ENCODE measurements around the gene ZNF862. TPM values are rescaled to one million over a fixed set of nuclear protein-coding genes. Genes with fewer than 3 reads are reported as not detected.
A peak's percentile ranks its signal among the peaks of the same experiment; 100 is the strongest.

Gene ZNF862
- total and polyA plus RNA-seq, 2 of the 13 experiments (the other 11 are each of a cell fraction or from before 2014, with no cell fraction given) = 0.89 to 2.0 TPM

DNA sequence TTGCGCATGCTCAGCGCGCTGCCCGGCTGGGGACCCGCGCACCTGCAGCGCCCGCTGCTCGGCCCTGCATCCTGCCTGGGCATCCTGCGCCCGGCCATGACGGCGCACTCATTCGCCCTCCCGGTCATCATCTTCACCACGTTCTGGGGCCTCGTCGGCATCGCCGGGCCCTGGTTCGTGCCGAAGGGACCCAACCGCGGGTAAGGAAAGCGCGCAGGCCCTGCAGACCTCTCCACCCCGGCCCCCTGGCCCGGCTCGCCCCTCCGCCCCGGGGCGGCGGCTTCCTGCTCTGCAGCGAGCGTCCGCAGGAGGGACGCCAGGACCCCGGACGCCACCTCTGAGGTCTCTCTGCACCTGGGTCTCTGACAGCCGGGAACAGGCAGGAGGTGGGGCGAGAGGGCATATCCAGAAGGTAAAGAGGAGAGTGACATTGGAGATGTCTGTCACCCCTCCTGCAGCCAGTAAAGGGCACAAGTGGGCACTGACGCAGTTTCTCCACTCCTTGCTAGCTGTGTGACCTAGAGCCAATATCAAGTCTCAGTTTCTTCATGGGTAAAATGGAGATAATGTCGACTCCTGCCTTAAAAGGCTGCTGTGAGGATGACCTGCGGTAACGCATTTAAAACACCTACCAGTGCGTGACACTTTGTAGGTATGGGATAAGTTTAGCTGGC, 35.9 kb downstream of the ZNF862 start (continued):
- TF ChIP-seq, protein P1, sequence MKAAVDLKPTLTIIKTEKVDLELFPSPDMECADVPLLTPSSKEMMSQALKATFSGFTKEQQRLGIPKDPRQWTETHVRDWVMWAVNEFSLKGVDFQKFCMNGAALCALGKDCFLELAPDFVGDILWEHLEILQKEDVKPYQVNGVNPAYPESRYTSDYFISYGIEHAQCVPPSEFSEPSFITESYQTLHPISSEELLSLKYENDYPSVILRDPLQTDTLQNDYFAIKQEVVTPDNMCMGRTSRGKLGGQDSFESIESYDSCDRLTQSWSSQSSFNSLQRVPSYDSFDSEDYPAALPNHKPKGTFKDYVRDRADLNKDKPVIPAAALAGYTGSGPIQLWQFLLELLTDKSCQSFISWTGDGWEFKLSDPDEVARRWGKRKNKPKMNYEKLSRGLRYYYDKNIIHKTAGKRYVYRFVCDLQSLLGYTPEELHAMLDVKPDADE (CRISPR knock-in tag; IDR thresholded peaks at IDR 0.05) = 0 out of 2 replicates have a peak, but pooled peaks have one; percentile 60
- TF ChIP-seq ZNF781 (CRISPR knock-in tag; IDR thresholded peaks at IDR 0.05; ENCODE audit: borderline replicate concordance, not compliant biosample characterization) (no peak), REPIN1 (CRISPR knock-in tag; IDR thresholded peaks at IDR 0.05; ENCODE audit: borderline replicate concordance, low read depth) (no peak), ISX (CRISPR knock-in tag; conservative IDR thresholded peaks at IDR 0.05) (0 out of 2 replicates have a peak, but pooled peaks have one; percentile 39), ZBTB26 (CRISPR knock-in tag; IDR thresholded peaks at IDR 0.05; ENCODE audit: borderline replicate concordance) (0 out of 2 replicates have a peak, but pooled peaks have one; percentile 17), FOXA1 (IDR thresholded peaks at IDR 0.05) (no peak), FOXA1 (CRISPR knock-in tag; IDR thresholded peaks at IDR 0.05) (no peak), ZFP1 (CRISPR knock-in tag; IDR thresholded peaks at IDR 0.05) (no peak), ZNF160 (CRISPR knock-in tag; IDR thresholded peaks at IDR 0.05) (no peak), ZNF24 (IDR thresholded peaks at IDR 0.05) (no peak), DMTF1 (CRISPR knock-in tag; IDR thresholded peaks at IDR 0.05) (no peak), ZFY (CRISPR knock-in tag; IDR thresholded peaks at IDR 0.05) (peak; percentile 78), SUZ12 (IDR thresholded peaks at IDR 0.05; ENCODE audit: low read depth, low read length) (no peak), FOXO1 (CRISPR knock-in tag; IDR thresholded peaks at IDR 0.05) (peak; percentile 38; the same call in 1 of the 2 replicates), SNAI1 (CRISPR knock-in tag; IDR thresholded peaks at IDR 0.05; ENCODE audit: borderline replicate concordance) (peak; percentile 96), ZNF7 (CRISPR knock-in tag; IDR thresholded peaks at IDR 0.05) (no peak), SPEN (CRISPR knock-in tag; IDR thresholded peaks at IDR 0.05; ENCODE audit: low read depth) (peak; percentile 77; the same call in 1 of the 2 replicates), HOXD1 (CRISPR knock-in tag; IDR thresholded peaks at IDR 0.05) (peak; percentile 56; the same call in 1 of the 2 replicates), NFYC (CRISPR knock-in tag; IDR thresholded peaks at IDR 0.05) (no peak), MAF1 (CRISPR knock-in tag; IDR thresholded peaks at IDR 0.05; ENCODE audit: borderline replicate concordance) (0 out of 2 replicates have a peak, but pooled peaks have one; percentile 60), GZF1 (CRISPR knock-in tag; IDR thresholded peaks at IDR 0.05) (no peak), CCDC6 (CRISPR knock-in tag; IDR thresholded peaks at IDR 0.05) (no peak)
- TF ChIP-seq, protein P2, sequence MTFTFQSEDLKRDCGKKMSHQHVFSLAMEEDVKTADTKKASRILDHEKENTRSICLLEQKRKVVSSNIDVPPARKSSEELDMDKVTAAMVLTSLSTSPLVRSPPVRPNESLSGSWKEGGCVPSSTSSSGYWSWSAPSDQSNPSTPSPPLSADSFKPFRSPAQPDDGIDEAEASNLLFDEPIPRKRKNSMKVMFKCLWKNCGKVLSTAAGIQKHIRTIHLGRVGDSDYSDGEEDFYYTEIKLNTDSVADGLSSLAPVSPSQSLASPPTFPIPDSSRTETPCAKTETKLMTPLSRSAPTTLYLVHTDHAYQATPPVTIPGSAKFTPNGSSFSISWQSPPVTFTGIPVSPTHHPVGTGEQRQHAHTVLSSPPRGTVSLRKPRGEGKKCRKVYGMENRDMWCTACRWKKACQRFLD (CRISPR knock-in tag; IDR thresholded peaks at IDR 0.05; ENCODE audit: borderline replicate concordance) = no peak
- TF ChIP-seq, protein P3, sequence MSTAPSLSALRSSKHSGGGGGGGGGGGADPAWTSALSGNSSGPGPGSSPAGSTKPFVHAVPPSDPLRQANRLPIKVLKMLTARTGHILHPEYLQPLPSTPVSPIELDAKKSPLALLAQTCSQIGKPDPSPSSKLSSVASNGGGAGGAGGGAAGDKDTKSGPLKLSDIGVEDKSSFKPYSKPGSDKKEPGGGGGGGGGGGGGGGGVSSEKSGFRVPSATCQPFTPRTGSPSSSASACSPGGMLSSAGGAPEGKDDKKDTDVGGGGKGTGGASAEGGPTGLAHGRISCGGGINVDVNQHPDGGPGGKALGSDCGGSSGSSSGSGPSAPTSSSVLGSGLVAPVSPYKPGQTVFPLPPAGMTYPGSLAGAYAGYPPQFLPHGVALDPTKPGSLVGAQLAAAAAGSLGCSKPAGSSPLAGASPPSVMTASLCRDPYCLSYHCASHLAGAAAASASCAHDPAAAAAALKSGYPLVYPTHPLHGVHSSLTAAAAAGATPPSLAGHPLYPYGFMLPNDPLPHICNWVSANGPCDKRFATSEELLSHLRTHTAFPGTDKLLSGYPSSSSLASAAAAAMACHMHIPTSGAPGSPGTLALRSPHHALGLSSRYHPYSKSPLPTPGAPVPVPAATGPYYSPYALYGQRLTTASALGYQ (CRISPR knock-in tag; IDR thresholded peaks at IDR 0.05) = peak; percentile 38; the same call in 1 of the 2 replicates
